ENCODE results near the gene NVL. TPM values are rescaled to one million over a fixed set of nuclear protein-coding genes. Genes with fewer than 3 reads are reported as not detected.
"Not testable (repeated sequence)": the region's sequence is repeated elsewhere in the genome, so short reads cannot be mapped to it uniquely, and the experiment has no call there.

Gene NVL
- total RNA-seq, 1 experiment from 2014 or later = 33.4 TPM

- no peak for TF ChIP-seq MLX (CRISPR knock-in tag; IDR thresholded peaks at IDR 0.05)
- TF ChIP-seq OVOL2 (CRISPR knock-in tag; IDR thresholded peaks at IDR 0.05; ENCODE audit: borderline replicate concordance) = no peak
- no peak for TF ChIP-seq ELF4 (CRISPR knock-in tag; IDR thresholded peaks at IDR 0.05; ENCODE audit: low read depth)
Measured at GRCh38 chr1:224312025-224312424, 17.9 kb downstream of the NVL start (continued).

GRCh38 chr1:224311503-224311902, 18.5 kb downstream of the NVL start:
- CTCF ChIA-PET; H3K9me3 Mint-ChIP-seq; H3K27ac Mint-ChIP-seq; H3K4me3 Mint-ChIP-seq; POLR2A ChIA-PET; H3K4me1 Mint-ChIP-seq; H3K27me3 Mint-ChIP-seq (ENCODE audit: low read depth); ATAC-seq; DNase-seq (ENCODE audit: low spot score): not testable (repeated sequence)
- peaks cover 50% of the 10 kb centered on the region for H3K36me3 Mint-ChIP-seq

GRCh38 chr1:224308064-224308463, 21.9 kb downstream of the NVL start:
- POLR2A ChIA-PET = interaction anchor here (0.6 kb wide), 2 partner anchors 84 to 759 kb away, joined by 3 to 4 read pairs; no protein-coding TSS in a partner anchor

GRCh38 chr1:224304767-224305166, 25.2 kb downstream of the NVL start:
- H3K4me3 Mint-ChIP-seq = no peak overlapping the region
- H3K4me1 Mint-ChIP-seq = no peaks in the 10 kb centered on the region
- POLR2A ChIA-PET = no interaction called here
- peaks cover 50% of the 10 kb centered on the region for H3K36me3 Mint-ChIP-seq
- no peak for ATAC-seq
- no peaks in the 10 kb centered on the region for H3K9me3 Mint-ChIP-seq
- TF ChIP-seq AR (CRISPR knock-in tag; IDR thresholded peaks at IDR 0.05) = no peak
- CTCF ChIA-PET = interaction anchor here (0.6 kb wide), 1 partner anchor 140 kb away, joined by 4 read pairs; no protein-coding TSS in a partner anchor
- H3K27me3 Mint-ChIP-seq (ENCODE audit: low read depth) = no peaks in the 10 kb centered on the region
- H3K27ac Mint-ChIP-seq = no peak overlapping the region
- DNase-seq (ENCODE audit: low spot score) = no peak

More at GRCh38 chr1:224308064-224308463, 21.9 kb downstream of the NVL start:
- TF ChIP-seq ERG (CRISPR knock-in tag; IDR thresholded peaks at IDR 0.05) (no peak), NR1H2 (CRISPR knock-in tag; IDR thresholded peaks at IDR 0.05) (no peak), ZNF423 (CRISPR knock-in tag; IDR thresholded peaks at IDR 0.05) (no peak), CBFB (CRISPR knock-in tag; IDR thresholded peaks at IDR 0.05; ENCODE audit: low read depth) (no peak), FOXJ3 (CRISPR knock-in tag; IDR thresholded peaks at IDR 0.05; ENCODE audit: borderline replicate concordance) (no peak), USF2 (CRISPR knock-in tag; IDR thresholded peaks at IDR 0.05) (no peak), SMAD3 (CRISPR knock-in tag; IDR thresholded peaks at IDR 0.05; ENCODE audit: borderline replicate concordance) (no peak), CREB1 (CRISPR knock-in tag; IDR thresholded peaks at IDR 0.05) (no peak)
- CTCF ChIA-PET = no interaction called here
- Mint-ChIP-seq H3K27me3 (ENCODE audit: low read depth) (no peaks in the 10 kb centered on the region), H3K4me1 (no peaks in the 10 kb centered on the region), H3K4me3 (no peak overlapping the region), H3K9me3 (no peaks in the 10 kb centered on the region), H3K36me3 (peaks cover 53% of the 10 kb centered on the region), H3K27ac (no peak overlapping the region; the same call in 1 of the 2 replicates)
- DNase-seq (ENCODE audit: low spot score) (no peak), ATAC-seq (no peak)

- ChIA-PET CTCF (no interaction called here), POLR2A (no interaction called here)
- no peak for DNase-seq (ENCODE audit: low spot score)
- H3K27me3 Mint-ChIP-seq (ENCODE audit: low read depth) = no peaks in the 10 kb centered on the region
- no peak overlapping the region for H3K27ac Mint-ChIP-seq
- H3K9me3 Mint-ChIP-seq = no peaks in the 10 kb centered on the region
- peaks cover 49% of the 10 kb centered on the region for H3K36me3 Mint-ChIP-seq
- H3K4me3 Mint-ChIP-seq = no peak overlapping the region
- H3K4me1 Mint-ChIP-seq = no peaks in the 10 kb centered on the region
- ATAC-seq = no peak
- TF ChIP-seq ATF2 (CRISPR knock-in tag; IDR thresholded peaks at IDR 0.05; ENCODE audit: borderline replicate concordance, low read depth) = no peak
- no peak for TF ChIP-seq CREB1 (CRISPR knock-in tag; IDR thresholded peaks at IDR 0.05)
- TF ChIP-seq ZNF532 (CRISPR knock-in tag; IDR thresholded peaks at IDR 0.05; ENCODE audit: borderline replicate concordance) = no peak
- no peak for TF ChIP-seq KAT7 (CRISPR knock-in tag; IDR thresholded peaks at IDR 0.05; ENCODE audit: borderline replicate concordance)
- TF ChIP-seq GTF2I (CRISPR knock-in tag; conservative IDR thresholded peaks at IDR 0.05) = no peak
Measured at GRCh38 chr1:224302947-224303346, 27.0 kb downstream of the NVL start.

Data from WTC11 (cell line).